HG03457 (cell line): ENCODE data around the gene MYT1.

ENCODE experiments used
- ATAC-seq: cut with Tn5 transposase; IDR thresholded peaks from one replicate; pipeline ENCODE4 v1.9.1; 2021; ENCODE audit warnings: moderate number of reproducible peaks; ENCODE audit not compliant: unreplicated experiment

The MYT1 gene

GRCh38 chr20:64212755-64213154, 48.5 kb downstream of the MYT1 start:
- ATAC-seq = no peak

- no peak for ATAC-seq
Measured at GRCh38 chr20:64214113-64214512, 49.9 kb downstream of the MYT1 start.

GRCh38 chr20:64214952-64215351, 50.7 kb downstream of the MYT1 start:
- no peak for ATAC-seq

- no peak for ATAC-seq
Measured at GRCh38 chr20:64216036-64216435, 51.8 kb downstream of the MYT1 start.

GRCh38 chr20:64216910-64217309, 52.7 kb downstream of the MYT1 start:
- ATAC-seq = no peak

- no peak for ATAC-seq
Measured at GRCh38 chr20:64217539-64218221, 53.4 kb downstream of the MYT1 start.

- ATAC-seq = no peak
Measured at GRCh38 chr20:64219202-64219601, 55.0 kb downstream of the MYT1 start.

GRCh38 chr20:64219730-64220129, 55.5 kb downstream of the MYT1 start:
- ATAC-seq = no peak

- no peak for ATAC-seq
Measured at GRCh38 chr20:64220420-64220819, 56.2 kb downstream of the MYT1 start.

GRCh38 chr20:64220891-64221527, 56.8 kb downstream of the MYT1 start:
- ATAC-seq = no peak

- ATAC-seq = no peak
Measured at GRCh38 chr20:64222291-64222735, 58.1 kb downstream of the MYT1 start.

- no peak for ATAC-seq
Measured at GRCh38 chr20:64222851-64223525, 58.7 kb downstream of the MYT1 start.

- no peak for ATAC-seq
Measured at GRCh38 chr20:64223526-64224067, 59.3 kb downstream of the MYT1 start.

- no peak for ATAC-seq
Measured at GRCh38 chr20:64224351-64225170, 60.3 kb downstream of the MYT1 start.

- ATAC-seq = no peak
Measured at GRCh38 chr20:64225171-64225595, 60.9 kb downstream of the MYT1 start.

- no peak for ATAC-seq
Measured at GRCh38 chr20:64225828-64226598, 61.8 kb downstream of the MYT1 start.

GRCh38 chr20:64226686-64227580, 62.7 kb downstream of the MYT1 start:
- ATAC-seq = no peak

GRCh38 chr20:64228086-64228653, 63.9 kb downstream of the MYT1 start:
- no peak for ATAC-seq
